NT2/D1 (cell line): Measurements from ENCODE around the gene YPEL1.
"Not testable (repeated sequence)": the region's sequence is repeated elsewhere in the genome, so short reads cannot be mapped to it uniquely, and the experiment has no call there.

Experiments used
- DNase-seq: peaks from one replicate; pipeline ENCODE4 v3.0.0-alpha.2; 2011; ENCODE audit warnings: low read depth, low spot score
- H3K27me3 ChIP-seq: 2 replicates; pipeline ENCODE4 v1.6.0; 2011; ENCODE audit warnings: mild to moderate bottlenecking; ENCODE audit not compliant: insufficient read length, insufficient read depth
- H3K36me3 ChIP-seq: 2 replicates; pipeline ENCODE4 v1.6.1; 2011; ENCODE audit warnings: mild to moderate bottlenecking, low read length, mixed read lengths; ENCODE audit not compliant: insufficient read depth, insufficient read length
- H3K4me1 ChIP-seq: 2 replicates; pipeline ENCODE4 v1.5.1; 2011; ENCODE audit not compliant: insufficient read depth, insufficient read length
- H3K4me3 ChIP-seq: 2 replicates; pipeline ENCODE4 v1.5.1; 2011; ENCODE audit warnings: low read depth; ENCODE audit not compliant: insufficient read length
- H3K9ac ChIP-seq: 2 replicates; pipeline ENCODE4 v1.6.0; 2011; ENCODE audit warnings: low read depth; ENCODE audit not compliant: insufficient read length
- H3K9me3 ChIP-seq: 2 replicates; pipeline ENCODE4 v1.5.1; 2011; ENCODE audit warnings: mild to moderate bottlenecking, low read length; ENCODE audit not compliant: insufficient read depth
- SUZ12 ChIP-seq: IDR thresholded peaks from 2 replicates; pipeline ENCODE4 v1.6.1; 2011; ENCODE audit not compliant: insufficient read length, insufficient read depth; ENCODE audit errors: extremely low read depth
- YY1 ChIP-seq: IDR thresholded peaks from 2 replicates; pipeline ENCODE4 v1.6.1; 2011; ENCODE audit not compliant: insufficient read length, insufficient read depth
- ZNF274 ChIP-seq: IDR thresholded peaks from 2 replicates; pipeline ENCODE4 v1.6.1; 2011; ENCODE audit warnings: mild to moderate bottlenecking, low read depth, low read length

Gene YPEL1

DNA sequence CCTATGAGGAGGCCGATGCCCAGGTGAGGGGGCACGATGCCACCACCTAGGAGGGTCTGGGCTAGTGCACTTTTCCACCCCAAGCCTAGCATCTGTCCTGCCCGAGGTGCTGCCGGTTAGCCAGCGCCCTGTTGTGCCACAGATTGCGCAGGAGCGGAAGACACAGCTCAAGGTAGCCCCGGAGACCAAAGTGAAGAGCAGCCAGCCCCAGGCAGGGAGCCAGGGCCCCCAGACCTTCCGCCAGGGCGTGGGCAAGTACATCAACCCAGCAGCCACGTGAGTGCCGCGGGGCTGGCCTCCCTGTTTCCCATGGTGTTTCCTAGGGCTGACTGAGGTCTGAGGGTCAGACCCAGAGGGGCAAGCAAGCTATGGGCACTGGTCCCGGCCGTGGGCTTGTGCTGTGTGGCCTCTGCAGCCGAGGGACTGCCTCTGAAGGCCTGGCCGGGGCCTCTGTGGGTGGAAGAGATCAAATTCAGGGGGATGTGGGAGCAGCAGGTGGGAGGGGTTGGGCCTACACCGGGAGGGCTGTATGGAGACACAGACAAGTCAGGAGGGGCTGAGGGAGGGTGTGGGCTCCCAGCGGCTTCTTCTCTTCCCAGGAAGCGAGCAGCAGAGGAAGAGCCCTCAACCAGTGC is 40.7 kb downstream of the YPEL1 start:
- Histone ChIP-seq H3K27me3 (no peaks in the 10 kb centered on the region), H3K4me3 (no peak overlapping the region), H3K36me3 (peaks cover 53% of the 10 kb centered on the region), H3K4me1 (peaks cover 4% of the 10 kb centered on the region), H3K9ac (no peak overlapping the region), H3K9me3 (no peaks in the 10 kb centered on the region)
- TF ChIP-seq YY1 (no peak), SUZ12 (no peak), ZNF274 (no peak)
- no peak for DNase-seq

- TF ChIP-seq ZNF274 (no peak), YY1 (no peak), SUZ12 (no peak)
- DNase-seq, result no peak
- Histone ChIP-seq H3K9me3 (no peaks in the 10 kb centered on the region), H3K4me1 (peaks cover 4% of the 10 kb centered on the region), H3K4me3 (no peak overlapping the region), H3K9ac (no peak overlapping the region), H3K36me3 (peaks cover 55% of the 10 kb centered on the region), H3K27me3 (no peaks in the 10 kb centered on the region)
These were observed 41.2 kb downstream of the YPEL1 start for GRCh38 chr22:21694394-21694793.

DNA sequence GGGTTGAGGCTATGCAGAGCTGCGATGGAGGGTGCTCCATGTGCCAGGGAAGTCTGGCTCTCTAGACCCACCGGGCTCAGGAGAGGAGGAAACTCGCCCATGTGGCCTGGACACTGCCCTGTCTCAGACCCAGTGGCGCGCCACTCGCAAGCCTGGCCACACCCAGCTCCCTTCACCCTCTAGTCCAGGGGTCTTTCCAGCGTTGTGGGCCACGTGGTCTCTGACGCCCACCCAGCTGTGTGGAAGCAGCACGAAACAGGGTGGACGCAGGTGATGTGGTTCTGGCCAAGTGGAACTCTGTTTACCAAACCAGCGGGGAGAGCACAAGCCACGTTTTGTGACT is 41.6 kb downstream of the YPEL1 start:
- TF ChIP-seq YY1, result no peak
- TF ChIP-seq SUZ12, result no peak
- no peak for TF ChIP-seq ZNF274

DNA sequence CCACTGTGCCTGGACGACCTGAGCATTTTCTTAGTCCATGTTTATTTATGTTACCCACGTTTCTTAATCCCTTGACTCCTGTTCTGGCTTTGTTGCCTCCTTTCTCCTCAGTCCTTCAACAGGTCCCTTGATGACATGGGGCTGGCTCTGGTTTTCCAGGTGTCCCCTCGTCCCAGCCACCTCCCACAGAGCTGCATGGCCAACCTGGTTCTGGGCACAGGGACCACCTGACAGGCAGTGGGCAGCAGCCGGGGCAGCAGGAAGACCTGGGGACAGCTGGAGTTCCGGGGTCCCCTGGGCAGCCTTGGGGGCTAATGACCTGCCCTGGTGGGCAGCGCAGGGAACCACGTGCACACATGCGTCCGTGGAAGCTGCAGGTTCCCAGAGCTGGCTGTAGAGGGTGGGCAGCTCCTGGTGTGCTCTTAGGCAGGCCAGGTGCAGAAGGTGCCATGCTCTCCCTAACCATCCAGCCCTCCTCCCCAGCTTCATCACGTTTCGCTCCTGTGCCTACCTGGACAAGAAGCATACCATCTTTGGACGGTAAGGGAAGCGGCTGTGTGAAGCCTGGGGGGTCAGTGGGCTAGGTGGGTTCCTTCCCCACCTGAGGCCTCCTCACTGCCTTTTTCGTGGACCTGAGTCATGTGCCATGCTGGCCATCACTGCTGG is 42.1 kb downstream of the YPEL1 start:
- no peak for DNase-seq
- H3K4me1 ChIP-seq, result no peaks in the 10 kb centered on the region
- H3K27me3 ChIP-seq, result no peaks in the 10 kb centered on the region
- no peak for TF ChIP-seq SUZ12
- no peak for TF ChIP-seq YY1
- no peak for TF ChIP-seq ZNF274
- H3K4me3 ChIP-seq, result no peak overlapping the region
- no peak overlapping the region for H3K9ac ChIP-seq
- H3K36me3 ChIP-seq, result peaks cover 61% of the 10 kb centered on the region
- H3K9me3 ChIP-seq, result no peaks in the 10 kb centered on the region

More for the DNA sequence above, 41.6 kb downstream of the YPEL1 start:
- DNase-seq, result no peak
- H3K4me3 ChIP-seq, result no peak overlapping the region
- no peak overlapping the region for H3K9ac ChIP-seq
- H3K27me3 ChIP-seq, result no peaks in the 10 kb centered on the region
- H3K4me1 ChIP-seq, result peaks cover 4% of the 10 kb centered on the region
- H3K9me3 ChIP-seq, result no peaks in the 10 kb centered on the region
- H3K36me3 ChIP-seq, result peaks cover 58% of the 10 kb centered on the region

GRCh38 chr22:21692856-21693255 is 42.7 kb downstream of the YPEL1 start:
- H3K9me3 ChIP-seq, DNase-seq, H3K4me1 ChIP-seq, H3K4me3 ChIP-seq, H3K27me3 ChIP-seq, H3K9ac ChIP-seq: not testable (repeated sequence)
- H3K36me3 ChIP-seq, result peaks cover 66% of the 10 kb centered on the region

- no peak for DNase-seq
- Histone ChIP-seq H3K27me3 (no peaks in the 10 kb centered on the region), H3K4me3 (no peak overlapping the region), H3K4me1 (no peaks in the 10 kb centered on the region), H3K9me3 (no peaks in the 10 kb centered on the region), H3K36me3 (peaks cover 65% of the 10 kb centered on the region), H3K9ac (no peak overlapping the region)
- no peak for TF ChIP-seq YY1
- TF ChIP-seq SUZ12, result no peak
- no peak for TF ChIP-seq ZNF274
These were observed 43.8 kb downstream of the YPEL1 start for GRCh38 chr22:21691816-21692215.

- Histone ChIP-seq H3K4me3 (no peak overlapping the region), H3K9me3 (no peaks in the 10 kb centered on the region), H3K36me3 (peaks cover 64% of the 10 kb centered on the region), H3K27me3 (no peaks in the 10 kb centered on the region), H3K4me1 (no peaks in the 10 kb centered on the region), H3K9ac (no peak overlapping the region)
- TF ChIP-seq YY1 (no peak), SUZ12 (no peak), ZNF274 (no peak)
- no peak for DNase-seq
These were observed 45.2 kb downstream of the YPEL1 start for GRCh38 chr22:21690401-21690801.
